Astrocyte (in vitro differentiated cells and primary cell): ENCODE results near the gene TBC1D5. TPM values are rescaled to one million over a fixed set of nuclear protein-coding genes. Genes with fewer than 3 reads are reported as not detected.

ENCODE experiments used
- DNase-seq: peaks from one replicate; pipeline ENCODE4 v3.0.0-alpha.2; 2010; ENCODE audit warnings: low read depth
- FAIRE-seq: peaks from 2 replicates; lab custom pipeline; 2011; peaks lifted over from hg19 to GRCh38; lab: Jason Lieb, UNC
- H2AFZ ChIP-seq: 2 replicates; pipeline ENCODE4 v1.6.0; 2012; ENCODE audit warnings: low read depth, low read length, inconsistent platforms
- H3K27ac ChIP-seq: 2 replicates; pipeline ENCODE4 v1.5.1; 2011; ENCODE audit warnings: low read depth, low read length, inconsistent platforms
- H3K27me3 ChIP-seq: 2 replicates; pipeline ENCODE4 v1.6.0; 2011; ENCODE audit warnings: low read length, inconsistent platforms; ENCODE audit not compliant: insufficient read depth
- H3K36me3 ChIP-seq: 2 replicates; pipeline ENCODE4 v1.5.1; 2011; ENCODE audit warnings: low read length, inconsistent platforms; ENCODE audit not compliant: insufficient read depth
- H3K4me1 ChIP-seq: 2 replicates; pipeline ENCODE4 v1.5.1; 2011; ENCODE audit warnings: low read length, inconsistent platforms; ENCODE audit not compliant: insufficient read depth
- H3K4me2 ChIP-seq: 2 replicates; pipeline ENCODE4 v1.6.0; 2012; ENCODE audit warnings: low read length, inconsistent platforms
- H3K4me3 ChIP-seq: 2 replicates; pipeline ENCODE4 v1.5.1; 2011; ENCODE audit warnings: low read depth, mild to moderate bottlenecking, low read length, inconsistent platforms; ENCODE audit not compliant: insufficient read depth
- H3K79me2 ChIP-seq: 2 replicates; pipeline ENCODE4 v1.6.0; 2012; ENCODE audit warnings: mild to moderate bottlenecking, low read length, inconsistent platforms; ENCODE audit not compliant: insufficient read depth
- H3K9ac ChIP-seq: 2 replicates; pipeline ENCODE4 v1.6.0; 2012; ENCODE audit warnings: mild to moderate bottlenecking, low read length, inconsistent platforms
- H3K9me3 ChIP-seq: 2 replicates; pipeline ENCODE4 v1.5.1; 2012; ENCODE audit warnings: low read depth, mild to moderate bottlenecking, low read length, inconsistent platforms; ENCODE audit not compliant: insufficient read depth
- H4K20me1 ChIP-seq: 2 replicates; pipeline ENCODE4 v1.6.0; 2012; ENCODE audit warnings: low read length, inconsistent platforms; ENCODE audit not compliant: insufficient read depth
- H3K27ac Mint-ChIP-seq: one replicate; pipeline ENCODE4 v1.8.0; 2021; ENCODE audit warnings: mild to moderate bottlenecking, mixed read lengths; ENCODE audit not compliant: unreplicated experiment
- H3K27me3 Mint-ChIP-seq: one replicate; pipeline ENCODE4 v1.8.0; 2021; ENCODE audit warnings: low read depth, mixed read lengths; ENCODE audit not compliant: unreplicated experiment
- H3K36me3 Mint-ChIP-seq: one replicate; pipeline ENCODE4 v1.8.0; 2021; ENCODE audit warnings: low read depth, mixed read lengths; ENCODE audit not compliant: unreplicated experiment
- H3K4me1 Mint-ChIP-seq: one replicate; pipeline ENCODE4 v1.8.0; 2021; ENCODE audit warnings: low read depth, mixed read lengths; ENCODE audit not compliant: unreplicated experiment
- H3K4me3 Mint-ChIP-seq: one replicate; pipeline ENCODE4 v1.8.0; 2021; ENCODE audit warnings: mild to moderate bottlenecking, moderate library complexity, mixed read lengths; ENCODE audit not compliant: unreplicated experiment
- H3K9me3 Mint-ChIP-seq: one replicate; pipeline ENCODE4 v1.8.0; 2021; ENCODE audit warnings: mild to moderate bottlenecking, mixed read lengths; ENCODE audit not compliant: unreplicated experiment
- CTCF ChIP-seq: IDR thresholded peaks from 2 replicates; pipeline ENCODE4 v1.5.1; 2011; ENCODE audit warnings: low read depth, mild to moderate bottlenecking, inconsistent platforms, low read length, moderate library complexity; ENCODE audit not compliant: insufficient read depth
- EZH2 ChIP-seq: IDR thresholded peaks from 2 replicates; pipeline ENCODE4 v1.6.1; 2012; ENCODE audit warnings: mild to moderate bottlenecking, low read length, inconsistent platforms; ENCODE audit not compliant: insufficient read depth
- total RNA-seq: library from RNA; stranded (reverse); gene quantifications from 2 replicates; pipeline ENCODE4 v1.2.1, GENCODE V29; 2021

The TBC1D5 gene
- total RNA-seq, 1 donor from 2014 or later: 23.0 TPM

GRCh38 chr3:17213102-17213501 lies 529.3 kb downstream of the TBC1D5 start:
- no peak for DNase-seq
- no peaks in the 10 kb centered on the region for H3K79me2 ChIP-seq
- FAIRE-seq: no peak
- H3K9me3 Mint-ChIP-seq: no peaks in the 10 kb centered on the region
- H3K4me3 Mint-ChIP-seq: no peak overlapping the region
- TF ChIP-seq EZH2 (no peak), CTCF (no peak)
- H3K9me3 ChIP-seq: no peaks in the 10 kb centered on the region
- H3K4me1 Mint-ChIP-seq: no peaks in the 10 kb centered on the region
- H4K20me1 ChIP-seq: no peaks in the 10 kb centered on the region
- H3K36me3 Mint-ChIP-seq: no peaks in the 10 kb centered on the region
- no peak overlapping the region for H3K4me3 ChIP-seq
- no peaks in the 10 kb centered on the region for H3K36me3 ChIP-seq
- no peak overlapping the region for H3K27ac ChIP-seq
- H3K27ac Mint-ChIP-seq: no peak overlapping the region
- no peaks in the 10 kb centered on the region for H3K27me3 ChIP-seq
- H3K9ac ChIP-seq: no peak overlapping the region
- H2AFZ ChIP-seq: no peak overlapping the region
- no peak overlapping the region for H3K4me2 ChIP-seq
- no peaks in the 10 kb centered on the region for H3K4me1 ChIP-seq
- H3K27me3 Mint-ChIP-seq: no peaks in the 10 kb centered on the region

GRCh38 chr3:17207979-17208378 lies 534.5 kb downstream of the TBC1D5 start:
- Histone ChIP-seq H2AFZ (no peak overlapping the region), H3K4me1 (no peaks in the 10 kb centered on the region), H3K4me2 (no peak overlapping the region), H3K27me3 (no peaks in the 10 kb centered on the region), H4K20me1 (no peaks in the 10 kb centered on the region), H3K4me3 (no peak overlapping the region), H3K9ac (no peak overlapping the region), H3K9me3 (no peaks in the 10 kb centered on the region), H3K27ac (no peak overlapping the region), H3K36me3 (no peaks in the 10 kb centered on the region), H3K79me2 (no peaks in the 10 kb centered on the region)
- no peak for DNase-seq
- FAIRE-seq: no peak
- Mint-ChIP-seq H3K4me1 (no peaks in the 10 kb centered on the region), H3K36me3 (peaks cover 2% of the 10 kb centered on the region), H3K27me3 (no peaks in the 10 kb centered on the region), H3K4me3 (no peak overlapping the region), H3K27ac (no peak overlapping the region), H3K9me3 (no peaks in the 10 kb centered on the region)
- TF ChIP-seq EZH2 (no peak), CTCF (no peak)

GRCh38 chr3:17207019-17207418 lies 535.4 kb downstream of the TBC1D5 start:
- no peaks in the 10 kb centered on the region for H3K79me2 ChIP-seq
- no peak overlapping the region for H3K4me3 Mint-ChIP-seq
- no peak overlapping the region for H3K27ac ChIP-seq
- FAIRE-seq: no peak
- H3K4me3 ChIP-seq: no peak overlapping the region
- H3K4me1 ChIP-seq: no peaks in the 10 kb centered on the region
- no peaks in the 10 kb centered on the region for H3K4me1 Mint-ChIP-seq
- H3K36me3 Mint-ChIP-seq: peaks cover 4% of the 10 kb centered on the region
- H3K4me2 ChIP-seq: no peak overlapping the region
- no peak overlapping the region for H3K27ac Mint-ChIP-seq
- no peaks in the 10 kb centered on the region for H4K20me1 ChIP-seq
- H3K36me3 ChIP-seq: no peaks in the 10 kb centered on the region
- no peaks in the 10 kb centered on the region for H3K9me3 ChIP-seq
- H2AFZ ChIP-seq: no peak overlapping the region
- DNase-seq: no peak
- no peak overlapping the region for H3K9ac ChIP-seq
- TF ChIP-seq EZH2 (no peak), CTCF (no peak)
- no peaks in the 10 kb centered on the region for H3K27me3 ChIP-seq
- peaks cover 3% of the 10 kb centered on the region for H3K9me3 Mint-ChIP-seq
- H3K27me3 Mint-ChIP-seq: no peaks in the 10 kb centered on the region
